ENCODE data around the gene SCAF8.

SCAF8 gene

GRCh38 chr6:154719433-154719832, 13.8 kb upstream of the SCAF8 start:
- TF ChIP-seq, protein P1, sequence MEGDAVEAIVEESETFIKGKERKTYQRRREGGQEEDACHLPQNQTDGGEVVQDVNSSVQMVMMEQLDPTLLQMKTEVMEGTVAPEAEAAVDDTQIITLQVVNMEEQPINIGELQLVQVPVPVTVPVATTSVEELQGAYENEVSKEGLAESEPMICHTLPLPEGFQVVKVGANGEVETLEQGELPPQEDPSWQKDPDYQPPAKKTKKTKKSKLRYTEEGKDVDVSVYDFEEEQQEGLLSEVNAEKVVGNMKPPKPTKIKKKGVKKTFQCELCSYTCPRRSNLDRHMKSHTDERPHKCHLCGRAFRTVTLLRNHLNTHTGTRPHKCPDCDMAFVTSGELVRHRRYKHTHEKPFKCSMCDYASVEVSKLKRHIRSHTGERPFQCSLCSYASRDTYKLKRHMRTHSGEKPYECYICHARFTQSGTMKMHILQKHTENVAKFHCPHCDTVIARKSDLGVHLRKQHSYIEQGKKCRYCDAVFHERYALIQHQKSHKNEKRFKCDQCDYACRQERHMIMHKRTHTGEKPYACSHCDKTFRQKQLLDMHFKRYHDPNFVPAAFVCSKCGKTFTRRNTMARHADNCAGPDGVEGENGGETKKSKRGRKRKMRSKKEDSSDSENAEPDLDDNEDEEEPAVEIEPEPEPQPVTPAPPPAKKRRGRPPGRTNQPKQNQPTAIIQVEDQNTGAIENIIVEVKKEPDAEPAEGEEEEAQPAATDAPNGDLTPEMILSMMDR (IDR thresholded peaks at IDR 0.05), result no peak
- H2AFZ ChIP-seq, result no peak overlapping the region
- H3K4me3 ChIP-seq (ENCODE audit: low read depth, low read length), result no peak overlapping the region
- no peak overlapping the region for H3K9ac ChIP-seq
- no peaks in the 10 kb centered on the region for H3K36me3 ChIP-seq (ENCODE audit: control insufficient read depth, insufficient read depth, low read length)
- H3K4me2 ChIP-seq (ENCODE audit: low read length), result no peak overlapping the region
- no peak overlapping the region for H3K27ac ChIP-seq
- no peaks in the 10 kb centered on the region for H3K79me2 ChIP-seq
- no peaks in the 10 kb centered on the region for H3K27me3 ChIP-seq (ENCODE audit: control insufficient read depth, insufficient read depth, low read length)
- H3K4me1 ChIP-seq, result no peaks in the 10 kb centered on the region
- H3K9me3 ChIP-seq (ENCODE audit: control insufficient read depth, low read length), result peaks cover 4% of the 10 kb centered on the region

DNA sequence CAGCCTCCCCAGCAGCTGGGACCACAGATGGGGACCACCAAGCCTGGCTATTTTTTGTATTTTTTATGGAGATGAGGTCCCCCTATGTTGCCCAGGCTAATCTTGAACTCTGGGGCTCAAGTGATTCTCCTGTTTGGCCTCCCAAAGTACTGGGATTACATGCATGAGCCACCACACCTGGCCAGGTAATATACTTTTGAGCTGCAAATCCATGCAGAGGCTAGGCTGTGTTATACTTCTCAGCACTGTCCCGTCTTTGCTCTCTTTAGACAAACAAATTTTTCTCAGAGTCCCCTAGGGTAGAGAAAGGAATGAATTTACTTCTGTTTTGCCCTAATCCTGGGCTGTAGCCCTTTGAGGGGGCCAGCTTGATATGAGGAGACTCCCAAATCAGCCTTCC, 13.4 kb upstream of the SCAF8 start:
- no peak overlapping the region for H3K4me2 ChIP-seq (ENCODE audit: low read length)
- H3K9ac ChIP-seq, result no peak overlapping the region
- H3K9me3 ChIP-seq (ENCODE audit: control insufficient read depth, low read length), result peaks cover 4% of the 10 kb centered on the region
- no peaks in the 10 kb centered on the region for H3K79me2 ChIP-seq
- H2AFZ ChIP-seq, result no peak overlapping the region
- H3K4me1 ChIP-seq, result no peaks in the 10 kb centered on the region
- no peaks in the 10 kb centered on the region for H3K36me3 ChIP-seq (ENCODE audit: control insufficient read depth, insufficient read depth, low read length)
- H3K4me3 ChIP-seq (ENCODE audit: low read depth, low read length), result no peak overlapping the region
- TF ChIP-seq, protein P1 (IDR thresholded peaks at IDR 0.05), result no peak
- no peaks in the 10 kb centered on the region for H3K27me3 ChIP-seq (ENCODE audit: control insufficient read depth, insufficient read depth, low read length)
- H3K27ac ChIP-seq, result no peak overlapping the region

DNA sequence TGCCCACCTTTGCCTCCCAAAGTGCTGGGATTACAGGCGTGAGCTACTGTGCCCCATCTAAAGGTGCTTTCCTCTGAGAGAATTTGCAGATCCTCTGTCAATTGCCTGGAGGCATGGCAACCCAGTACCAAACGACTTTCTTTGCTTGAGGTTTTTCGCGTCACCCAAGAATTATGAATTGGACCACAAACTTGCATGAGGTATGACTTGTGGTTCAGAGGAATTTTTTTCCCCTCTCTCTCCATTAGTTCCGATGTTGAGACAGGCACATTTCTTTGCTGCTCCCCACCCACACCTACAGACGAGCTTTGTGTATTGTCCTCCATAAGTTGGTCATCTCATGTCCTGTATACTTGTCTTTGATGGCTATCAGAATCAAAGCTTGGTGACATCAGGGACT, 11.8 kb upstream of the SCAF8 start:
- TF ChIP-seq, protein P1 (IDR thresholded peaks at IDR 0.05), result no peak
- Histone ChIP-seq H3K36me3 (ENCODE audit: control insufficient read depth, insufficient read depth, low read length) (no peaks in the 10 kb centered on the region), H3K27ac (no peak overlapping the region)

DNA sequence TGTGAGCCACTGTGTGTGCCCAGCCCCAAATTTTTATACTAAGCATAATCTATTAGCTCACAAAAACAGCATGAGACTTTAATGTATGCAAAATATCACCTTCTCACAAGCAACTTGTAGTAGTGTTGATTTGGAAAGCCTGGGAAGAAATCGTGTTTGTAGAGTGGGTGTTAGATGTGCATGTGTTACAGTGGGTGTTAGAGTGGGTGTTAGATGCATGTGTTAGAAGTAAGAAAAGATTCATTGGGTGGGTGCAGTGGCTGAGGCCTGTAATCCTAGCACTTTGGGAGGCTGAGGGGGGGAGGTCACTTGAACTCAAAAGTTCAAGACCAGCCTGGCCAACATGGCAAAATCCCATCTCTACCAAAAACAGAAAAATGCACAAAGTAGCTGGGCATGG, 6.3 kb upstream of the SCAF8 start:
- Histone ChIP-seq H3K9ac (no peak overlapping the region), H3K27me3 (ENCODE audit: control insufficient read depth, insufficient read depth, low read length) (no peaks in the 10 kb centered on the region), H3K9me3 (ENCODE audit: control insufficient read depth, low read length) (no peaks in the 10 kb centered on the region), H3K36me3 (ENCODE audit: control insufficient read depth, insufficient read depth, low read length) (no peaks in the 10 kb centered on the region), H3K4me3 (ENCODE audit: low read depth, low read length) (no peak overlapping the region), H2AFZ (no peak overlapping the region), H3K4me2 (ENCODE audit: low read length) (no peak overlapping the region), H3K27ac (no peak overlapping the region), H3K79me2 (no peaks in the 10 kb centered on the region), H3K4me1 (no peaks in the 10 kb centered on the region)
- TF ChIP-seq, protein P1 (IDR thresholded peaks at IDR 0.05), result no peak

More for the DNA sequence above, 11.8 kb upstream of the SCAF8 start:
- Histone ChIP-seq H3K4me1 (no peaks in the 10 kb centered on the region), H3K4me2 (ENCODE audit: low read length) (no peak overlapping the region), H2AFZ (no peak overlapping the region), H3K9me3 (ENCODE audit: control insufficient read depth, low read length) (peaks cover 4% of the 10 kb centered on the region), H3K79me2 (no peaks in the 10 kb centered on the region), H3K27me3 (ENCODE audit: control insufficient read depth, insufficient read depth, low read length) (no peaks in the 10 kb centered on the region), H3K4me3 (ENCODE audit: low read depth, low read length) (no peak overlapping the region), H3K9ac (no peak overlapping the region)
